Body of pancreas (tissue), 4 donors: ENCODE measurements around the gene ARMC12. TPM values are rescaled to one million over a fixed set of nuclear protein-coding genes. Genes with fewer than 3 reads are reported as not detected.

Experiments
- ATAC-seq: fragments of 150-250 bp; one replicate; pipeline ENCODE4 v1.9.1; 2016
- DNase-seq, 4 donors: peaks; one replicate each; pipeline ENCODE4 v3.0.0-alpha.2; 2019
- H3K27ac ChIP-seq, 4 donors: fragments of 200-600 bp; sonication (generic); 1 replicate in 3 of 4; 2 replicates in 1 of 4; pipeline versions ENCODE4 v1.5.1 to v1.6.1; 2016 to 2019; ENCODE audit warnings: mild to moderate bottlenecking in 1 of 4, mixed read lengths in 1 of 4, moderate library complexity in 1 of 4
- H3K27me3 ChIP-seq, 2 donors: fragments of 200-600 bp; sonication (generic); one replicate each; pipeline ENCODE4 v1.6.0; 2016; ENCODE audit warnings: mild to moderate bottlenecking in 1 of 2
- H3K36me3 ChIP-seq, 2 donors: fragments of 200-600 bp; sonication (generic); replicated peaks in 1 of 2; 2 replicates each; pipeline ENCODE4 v1.5.1; 2016; ENCODE audit warnings: low read depth in 2 of 2; ENCODE audit not compliant: insufficient read depth in 1 of 2
- H3K4me1 ChIP-seq: fragments of 200-600 bp; sonication (generic); one replicate; pipeline ENCODE4 v1.6.0; 2016
- H3K4me3 ChIP-seq, 2 donors: fragments of 200-600 bp; sonication (generic); 1 replicate in 1 of 2; 2 replicates in 1 of 2; pipeline ENCODE4 v1.5.1; 2016 to 2019
- H3K9me3 ChIP-seq, 3 donors: fragments of 200-600 bp; sonication (generic); 1 replicate in 2 of 3; 2 replicates in 1 of 3; pipeline ENCODE4 v1.5.1; 2016
- POLR2A ChIP-seq, 3 donors: fragments of 450-650 bp; IDR thresholded peaks; one replicate each; pipeline ENCODE4 v1.6.1; 2016; ENCODE audit warnings: antibody characterized with exemption in 3 of 3, mild to moderate bottlenecking in 2 of 3
- WGBS, 2 donors: methylation state at CpG; one replicate each; pipeline ENCODE4 v1.1.5; 2017; 5-methylcytosine and 5-hydroxymethylcytosine counted together
- intact Hi-C: fragments of 100-400 bp; cut with DNase I; formaldehyde crosslinking; loops from one replicate; pipeline ENCODE4 v1.15.1; 2023
- total RNA-seq, 2 donors: library from RNA; depleted of rRNA; stranded (reverse); fragments of >200 nt; gene quantifications; one replicate each; pipeline ENCODE4 v1.1.0, GENCODE V29; 2016
- TF ChIP-seq, protein P1 (sequence below), 7 experiments: fragments of 450-650 bp in 4 of 7; fragments of 200-600 bp in 3 of 7; sonication (generic) in 3 of 7; IDR thresholded peaks; one replicate each; pipeline ENCODE4 v1.5.1; 2016 to 2019; ENCODE audit warnings: antibody characterized with exemption in 7 of 7

The ARMC12 gene
- total RNA-seq, 2 donors from 2014 or later, result 0.26 TPM; not detected in 1

DNA sequence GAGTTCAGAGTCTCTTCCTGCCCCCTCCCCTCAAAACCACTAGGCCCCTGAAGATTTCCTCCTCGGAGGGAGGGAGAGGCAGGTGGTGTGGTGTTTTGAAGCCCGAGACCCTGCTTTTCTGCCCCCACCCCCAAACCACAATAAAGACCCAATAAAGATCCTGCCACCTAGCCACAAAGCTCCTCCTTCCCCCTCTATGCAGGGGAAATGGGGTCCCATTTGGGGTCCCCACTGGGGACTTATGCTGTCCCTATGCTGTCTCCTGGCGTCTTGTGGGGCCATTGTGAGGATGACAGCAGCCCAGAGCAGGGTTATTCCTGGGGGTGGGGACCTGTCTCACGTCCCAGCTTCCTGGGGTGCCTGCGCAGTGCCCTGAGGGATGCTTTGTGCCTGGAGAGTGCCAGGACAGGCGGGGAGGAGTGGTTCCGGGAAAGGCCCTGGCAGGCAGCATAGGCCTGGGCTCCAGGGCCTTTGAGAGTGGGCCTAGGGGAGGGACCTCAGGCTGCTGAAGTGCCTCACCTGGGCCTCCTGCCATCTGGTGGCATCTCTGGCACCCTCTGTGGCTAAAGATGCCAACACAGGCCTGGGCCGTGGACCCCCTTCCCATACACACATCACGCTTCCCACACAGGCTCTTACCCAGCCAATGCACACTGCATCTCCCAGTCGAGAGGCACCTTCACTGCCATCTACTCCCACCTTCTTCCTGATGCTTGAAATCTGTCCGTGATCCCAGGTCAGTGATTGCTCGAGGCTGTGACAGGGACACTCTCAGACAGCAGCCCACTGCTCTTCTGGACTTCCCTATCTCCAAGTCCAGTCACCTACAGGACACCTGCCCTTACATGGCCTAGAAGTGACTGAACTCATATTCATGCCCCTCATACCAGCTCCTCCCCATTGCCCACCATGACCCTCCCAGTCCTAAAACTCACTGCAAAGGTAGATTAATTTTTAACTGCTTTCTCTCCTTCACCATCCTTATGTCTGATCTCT lies 7.9 kb upstream of the ARMC12 start:
- Histone ChIP-seq H3K36me3 (no peaks in the 10 kb centered on the region), H3K4me3 (no peak overlapping the region), H3K27me3 (no peaks in the 10 kb centered on the region), H3K9me3 (no peaks in the 10 kb centered on the region), H3K4me1 (peaks cover 94% of the 10 kb centered on the region), H3K27ac (peak overlapping the region; percentile 99 to 100 (median 100))
- intact Hi-C loops, result no loop called here
- TF ChIP-seq POLR2A (IDR thresholded peaks at IDR 0.05), result no peak
- TF ChIP-seq, protein P1, sequence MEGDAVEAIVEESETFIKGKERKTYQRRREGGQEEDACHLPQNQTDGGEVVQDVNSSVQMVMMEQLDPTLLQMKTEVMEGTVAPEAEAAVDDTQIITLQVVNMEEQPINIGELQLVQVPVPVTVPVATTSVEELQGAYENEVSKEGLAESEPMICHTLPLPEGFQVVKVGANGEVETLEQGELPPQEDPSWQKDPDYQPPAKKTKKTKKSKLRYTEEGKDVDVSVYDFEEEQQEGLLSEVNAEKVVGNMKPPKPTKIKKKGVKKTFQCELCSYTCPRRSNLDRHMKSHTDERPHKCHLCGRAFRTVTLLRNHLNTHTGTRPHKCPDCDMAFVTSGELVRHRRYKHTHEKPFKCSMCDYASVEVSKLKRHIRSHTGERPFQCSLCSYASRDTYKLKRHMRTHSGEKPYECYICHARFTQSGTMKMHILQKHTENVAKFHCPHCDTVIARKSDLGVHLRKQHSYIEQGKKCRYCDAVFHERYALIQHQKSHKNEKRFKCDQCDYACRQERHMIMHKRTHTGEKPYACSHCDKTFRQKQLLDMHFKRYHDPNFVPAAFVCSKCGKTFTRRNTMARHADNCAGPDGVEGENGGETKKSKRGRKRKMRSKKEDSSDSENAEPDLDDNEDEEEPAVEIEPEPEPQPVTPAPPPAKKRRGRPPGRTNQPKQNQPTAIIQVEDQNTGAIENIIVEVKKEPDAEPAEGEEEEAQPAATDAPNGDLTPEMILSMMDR (IDR thresholded peaks at IDR 0.05), result peak in 1 of 7 experiments; percentile 10
- WGBS, 2 donors, result 75 to 83% methylated on average over 12 of the region's 12 CpGs
- DNase-seq, result peak; percentile 37 to 61 (median 53)
- ATAC-seq, result no peak

DNA sequence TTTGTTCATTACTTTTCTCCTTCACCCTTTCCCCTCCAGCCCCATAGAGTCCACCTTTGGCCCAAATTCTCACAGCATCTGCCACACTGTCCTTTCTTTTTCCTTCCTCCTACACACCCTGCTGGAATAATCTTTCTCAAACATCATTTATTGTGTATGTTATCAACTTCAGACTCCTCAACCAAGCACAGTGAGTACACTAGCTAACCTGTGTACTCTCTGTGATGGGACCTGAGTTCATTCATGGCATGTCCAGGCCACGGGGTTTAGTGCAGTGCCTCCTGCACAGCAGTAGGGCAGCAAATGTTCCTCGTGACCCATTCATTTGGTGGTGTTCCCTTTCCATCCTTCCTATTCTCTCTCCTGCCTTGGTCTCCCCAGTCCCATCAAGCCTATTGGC lies 7.1 kb upstream of the ARMC12 start:
- no peak for TF ChIP-seq POLR2A (IDR thresholded peaks at IDR 0.05)
- TF ChIP-seq, protein P1 (IDR thresholded peaks at IDR 0.05), result no peak
- ATAC-seq (no peak), DNase-seq (no peak)
- Histone ChIP-seq H3K27me3 (no peaks in the 10 kb centered on the region), H3K9me3 (no peaks in the 10 kb centered on the region), H3K36me3 (no peaks in the 10 kb centered on the region), H3K4me3 (no peak overlapping the region), H3K4me1 (peaks cover 94% of the 10 kb centered on the region), H3K27ac (peak overlapping the region; percentile 99 to 100 (median 100))
- WGBS, 2 donors, result 42 to 66% methylated on average over 2 of the region's 2 CpGs
- intact Hi-C loops, result loop anchor here (10.0 kb wide), 1 partner anchor 45 kb away; the partner anchor contains the start of gene FKBP5

DNA sequence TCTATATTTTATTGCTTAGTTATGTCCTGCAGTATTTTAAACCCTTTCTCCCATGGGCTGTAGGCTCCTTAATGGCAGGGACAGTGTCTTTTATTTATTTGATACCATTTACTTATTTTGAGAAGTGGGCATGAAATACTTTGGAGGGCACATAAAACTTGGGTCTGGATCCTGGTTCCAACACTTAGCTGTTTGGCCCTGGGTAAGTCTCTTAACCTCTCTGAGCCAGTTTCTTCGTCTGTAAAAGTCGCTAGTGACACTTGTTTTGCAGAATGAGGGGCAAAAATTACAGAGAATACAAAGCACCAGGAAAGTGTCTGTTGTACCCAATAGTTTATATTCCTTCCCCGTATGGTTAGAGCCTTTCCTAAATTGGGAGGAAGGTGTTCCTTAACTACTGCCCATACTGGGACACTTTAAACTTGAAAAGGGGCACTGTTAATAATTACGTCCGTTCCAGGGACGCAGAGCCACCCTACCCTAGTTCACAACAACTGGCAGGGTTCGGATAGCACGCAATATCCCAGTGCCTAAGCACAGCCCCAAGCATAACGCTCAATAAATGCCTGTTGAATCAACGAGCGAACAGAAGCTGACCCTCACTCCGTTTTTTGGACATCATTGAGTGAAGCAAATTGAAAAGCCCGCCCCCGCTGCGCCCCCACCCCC lies 6.0 kb upstream of the ARMC12 start:
- ATAC-seq, result no peak
- intact Hi-C loops, result loop anchor here (10.0 kb wide), 1 partner anchor 46 kb away; the partner anchor contains the start of gene FKBP5
- 37 to 38% methylated on average over 12 to 15 of the region's 15 CpGs for WGBS, 2 donors

DNA sequence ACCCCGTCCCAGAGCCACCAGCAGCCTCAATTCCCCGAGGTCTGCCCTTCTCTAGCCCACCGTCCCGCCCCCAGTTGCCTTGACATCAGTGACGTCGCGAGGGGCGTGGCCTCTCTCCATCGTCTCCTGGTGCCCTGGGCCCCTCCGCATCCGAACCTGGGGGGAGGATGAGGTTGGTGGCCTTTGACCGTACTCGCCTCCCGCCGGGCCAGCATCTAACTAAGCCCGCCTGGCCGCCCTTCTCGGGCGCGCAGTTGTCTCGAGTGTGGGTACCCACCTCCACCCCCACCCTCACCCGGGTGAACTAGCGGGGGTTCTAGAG lies 5.5 kb upstream of the ARMC12 start:
- TF ChIP-seq, protein P1 (IDR thresholded peaks at IDR 0.05), result no peak
- TF ChIP-seq POLR2A (IDR thresholded peaks at IDR 0.05), result peak; percentile 12 to 78 (median 56)
- WGBS, 2 donors, result 1 to 14% methylated on average over 4 to 22 of the region's 23 CpGs
- no peaks in the 10 kb centered on the region for H3K27me3 ChIP-seq
- no peaks in the 10 kb centered on the region for H3K9me3 ChIP-seq
- peak overlapping the region; percentile 97 to 100 (median 99) for H3K27ac ChIP-seq
- ATAC-seq (no peak), DNase-seq (peak; percentile 85 to 94 (median 92))
- intact Hi-C loops, result loop anchor here (10.0 kb wide), 1 partner anchor 47 kb away; the partner anchor contains the start of gene FKBP5
- H3K4me1 ChIP-seq, result peaks cover 94% of the 10 kb centered on the region
- H3K36me3 ChIP-seq, result no peaks in the 10 kb centered on the region
- peak overlapping the region in 1 of 2 donors; percentile 3 for H3K4me3 ChIP-seq

More for the DNA sequence above, 6.0 kb upstream of the ARMC12 start:
- TF ChIP-seq, protein P1 (IDR thresholded peaks at IDR 0.05), result no peak
- TF ChIP-seq POLR2A (IDR thresholded peaks at IDR 0.05), result no peak
- DNase-seq, result no peak
- H3K4me3 ChIP-seq, result no peak overlapping the region
- H3K9me3 ChIP-seq, result no peaks in the 10 kb centered on the region
- no peaks in the 10 kb centered on the region for H3K27me3 ChIP-seq
- H3K27ac ChIP-seq, result peak overlapping the region; percentile 97 to 100 (median 99)
- H3K36me3 ChIP-seq, result no peaks in the 10 kb centered on the region
- H3K4me1 ChIP-seq, result peaks cover 94% of the 10 kb centered on the region
